ENCODE measurements around the gene GALNT18.

The GALNT18 gene

GRCh38 chr11:11420899-11421285 is 200.9 kb downstream of the GALNT18 start:
- H3K4me3 Mint-ChIP-seq: no peak overlapping the region
- H3K4me1 Mint-ChIP-seq (ENCODE audit: low read depth): peaks cover 2% of the 10 kb centered on the region
- no peak for DNase-seq
- no peak overlapping the region for H3K27ac Mint-ChIP-seq
- H3K27me3 Mint-ChIP-seq: peaks cover 11% of the 10 kb centered on the region
- no peaks in the 10 kb centered on the region for H3K9me3 Mint-ChIP-seq
- no peaks in the 10 kb centered on the region for H3K36me3 Mint-ChIP-seq (ENCODE audit: low read depth)

DNA sequence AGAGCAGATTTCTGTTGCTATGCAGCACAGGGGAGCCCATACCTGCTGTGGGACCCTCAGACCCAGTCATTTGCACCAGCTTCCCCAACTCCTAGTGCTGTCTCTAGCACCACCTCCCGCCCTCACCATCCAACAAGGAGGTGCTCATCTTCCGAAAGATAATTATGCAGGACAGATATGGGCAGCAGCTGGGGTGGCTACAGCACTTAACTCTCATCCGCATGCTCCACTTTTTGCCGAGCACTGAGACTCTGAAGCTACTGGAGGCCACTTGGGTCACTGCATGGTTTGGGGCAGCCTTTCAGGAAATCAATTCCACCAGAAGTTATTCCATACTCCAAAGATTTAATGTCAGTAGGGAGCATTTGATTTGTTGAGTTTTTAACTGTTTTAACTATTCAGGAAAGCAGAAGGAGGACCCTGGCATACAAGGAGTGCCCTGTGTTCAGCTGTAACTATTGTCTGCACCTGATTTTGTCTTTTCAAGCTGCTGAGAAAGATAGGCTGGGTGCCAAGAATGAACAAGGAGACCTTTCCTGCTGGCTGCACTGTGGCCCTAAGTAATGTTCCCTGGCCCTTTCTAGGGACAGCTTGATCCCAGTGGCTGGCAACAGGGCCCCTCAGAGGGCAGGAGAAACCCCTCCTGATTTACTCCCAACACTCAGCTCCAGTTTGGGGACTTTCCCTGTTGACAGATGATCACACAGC is 201.5 kb downstream of the GALNT18 start:
- H3K4me3 Mint-ChIP-seq: no peak overlapping the region
- peaks cover 17% of the 10 kb centered on the region for H3K27me3 Mint-ChIP-seq
- H3K4me1 Mint-ChIP-seq (ENCODE audit: low read depth): peaks cover 2% of the 10 kb centered on the region
- no peak overlapping the region for H3K27ac Mint-ChIP-seq
- H3K9me3 Mint-ChIP-seq: no peaks in the 10 kb centered on the region
- DNase-seq: no peak
- no peaks in the 10 kb centered on the region for H3K36me3 Mint-ChIP-seq (ENCODE audit: low read depth)

DNA sequence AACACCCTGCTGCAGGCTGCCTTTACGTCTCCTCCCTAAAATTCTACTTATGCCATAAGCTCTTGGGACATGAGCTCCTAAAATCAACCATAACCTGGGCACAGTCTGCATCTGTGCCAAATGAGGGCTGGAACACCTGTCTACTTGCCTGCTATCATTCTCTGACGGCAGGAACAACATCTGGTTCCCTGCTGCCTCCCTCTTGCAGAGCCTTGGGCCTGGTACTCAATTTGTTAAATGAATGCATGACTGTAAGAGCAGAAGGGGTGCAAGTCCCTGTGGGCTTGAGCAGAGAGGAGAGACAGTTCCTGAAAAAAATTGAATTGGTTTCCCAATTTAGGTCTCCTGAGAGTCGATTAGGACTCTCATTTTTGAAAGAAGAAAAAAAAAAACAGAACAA is 202.1 kb downstream of the GALNT18 start:
- Mint-ChIP-seq H3K4me3 (no peak overlapping the region), H3K27me3 (peaks cover 18% of the 10 kb centered on the region), H3K27ac (no peak overlapping the region), H3K4me1 (ENCODE audit: low read depth) (peaks cover 2% of the 10 kb centered on the region), H3K9me3 (no peaks in the 10 kb centered on the region), H3K36me3 (ENCODE audit: low read depth) (no peaks in the 10 kb centered on the region)
- DNase-seq: no peak

- no peaks in the 10 kb centered on the region for H3K9me3 Mint-ChIP-seq
- peaks cover 2% of the 10 kb centered on the region for H3K4me1 Mint-ChIP-seq (ENCODE audit: low read depth)
- no peak overlapping the region for H3K27ac Mint-ChIP-seq
- no peaks in the 10 kb centered on the region for H3K36me3 Mint-ChIP-seq (ENCODE audit: low read depth)
- no peak overlapping the region for H3K4me3 Mint-ChIP-seq
- DNase-seq: no peak
- peaks cover 18% of the 10 kb centered on the region for H3K27me3 Mint-ChIP-seq
Observed at GRCh38 chr11:11416917-11417316, 204.9 kb downstream of the GALNT18 start.

GRCh38 chr11:11416502-11416901 is 205.3 kb downstream of the GALNT18 start:
- no peaks in the 10 kb centered on the region for H3K9me3 Mint-ChIP-seq
- peaks cover 2% of the 10 kb centered on the region for H3K4me1 Mint-ChIP-seq (ENCODE audit: low read depth)
- no peaks in the 10 kb centered on the region for H3K36me3 Mint-ChIP-seq (ENCODE audit: low read depth)
- DNase-seq: no peak
- peaks cover 18% of the 10 kb centered on the region for H3K27me3 Mint-ChIP-seq
- H3K27ac Mint-ChIP-seq: no peak overlapping the region
- H3K4me3 Mint-ChIP-seq: no peak overlapping the region

DNA sequence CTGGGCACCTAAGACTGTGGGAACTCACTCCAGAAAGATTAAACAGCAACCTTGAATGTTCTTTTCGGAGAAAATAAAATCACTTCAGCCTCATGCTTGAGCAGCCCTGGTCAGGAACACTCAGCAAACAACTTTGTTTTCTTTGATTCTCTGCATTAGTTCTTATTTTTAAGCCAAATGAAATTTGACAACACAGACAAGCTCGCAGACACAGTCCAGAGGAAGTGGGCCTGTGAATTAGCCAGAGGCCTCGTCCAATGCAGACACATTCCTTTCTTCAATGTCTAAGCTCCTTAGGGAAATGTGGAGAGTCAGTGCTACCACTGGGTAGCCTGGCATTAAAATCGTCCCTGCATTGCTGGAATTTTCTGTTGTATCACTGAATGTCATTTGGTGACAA is 205.9 kb downstream of the GALNT18 start:
- Mint-ChIP-seq H3K27me3 (peaks cover 18% of the 10 kb centered on the region), H3K36me3 (ENCODE audit: low read depth) (no peaks in the 10 kb centered on the region), H3K27ac (no peak overlapping the region), H3K9me3 (no peaks in the 10 kb centered on the region), H3K4me3 (no peak overlapping the region), H3K4me1 (ENCODE audit: low read depth) (peaks cover 2% of the 10 kb centered on the region)
- DNase-seq: no peak

- Mint-ChIP-seq H3K36me3 (ENCODE audit: low read depth) (no peaks in the 10 kb centered on the region), H3K27me3 (peaks cover 18% of the 10 kb centered on the region), H3K4me3 (no peak overlapping the region), H3K9me3 (no peaks in the 10 kb centered on the region), H3K4me1 (ENCODE audit: low read depth) (peaks cover 2% of the 10 kb centered on the region), H3K27ac (no peak overlapping the region)
- no peak for DNase-seq
Observed at GRCh38 chr11:11414996-11415395, 206.8 kb downstream of the GALNT18 start.

DNA sequence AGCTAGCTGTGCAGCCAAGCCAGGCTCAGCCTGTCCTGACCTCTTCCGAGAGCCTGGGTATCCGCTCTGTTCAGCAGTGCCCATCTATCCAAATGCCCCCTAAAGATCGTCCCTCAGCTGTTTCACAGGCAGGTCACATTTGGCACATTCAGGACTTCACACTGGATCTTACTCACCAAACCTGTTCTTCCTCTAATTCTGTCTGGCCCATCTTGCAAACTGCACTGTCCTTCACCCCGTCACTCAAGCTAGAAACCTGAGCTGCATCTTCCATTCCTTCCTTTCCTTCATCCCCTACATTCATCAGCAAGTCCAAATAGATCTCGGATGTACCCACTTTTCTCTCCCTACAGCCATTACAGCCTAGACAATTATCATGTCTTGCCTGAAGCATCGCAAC is 208.0 kb downstream of the GALNT18 start:
- Mint-ChIP-seq H3K4me1 (ENCODE audit: low read depth) (peaks cover 2% of the 10 kb centered on the region), H3K27me3 (peaks cover 18% of the 10 kb centered on the region)

DNA sequence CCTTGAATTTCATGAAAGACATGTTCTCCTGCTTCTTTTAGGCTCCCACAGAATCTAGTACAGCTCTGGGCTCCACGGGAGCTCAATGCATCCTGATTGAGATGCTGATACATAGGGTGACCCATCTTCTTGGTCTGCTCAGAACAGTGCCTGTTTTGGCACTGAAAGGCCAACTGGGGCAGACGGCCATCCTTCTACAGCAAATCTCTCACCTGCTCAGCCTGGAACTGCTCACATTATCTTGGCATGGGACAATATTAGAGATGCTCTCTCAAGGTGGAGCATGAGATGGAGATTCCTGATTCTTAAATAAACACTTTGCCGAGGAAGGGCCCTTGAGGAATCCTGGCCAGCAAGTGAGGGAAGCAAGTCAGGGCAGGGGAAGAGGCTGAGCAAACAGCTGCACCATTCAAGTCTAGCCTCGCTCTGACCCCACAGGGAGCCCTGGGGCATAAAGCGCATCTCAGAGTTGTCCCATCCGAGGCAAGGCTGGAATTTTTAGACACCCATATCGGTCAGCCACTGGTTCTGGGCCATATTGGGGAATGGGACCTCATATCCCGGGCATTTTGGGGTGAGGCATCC is 210.3 kb downstream of the GALNT18 start:
- Mint-ChIP-seq H3K9me3 (no peaks in the 10 kb centered on the region), H3K27ac (no peak overlapping the region), H3K27me3 (peaks cover 15% of the 10 kb centered on the region), H3K36me3 (ENCODE audit: low read depth) (no peaks in the 10 kb centered on the region), H3K4me1 (ENCODE audit: low read depth) (no peaks in the 10 kb centered on the region), H3K4me3 (no peak overlapping the region)
- DNase-seq: no peak

More for the DNA sequence above, 208.0 kb downstream of the GALNT18 start:
- no peak for DNase-seq
- no peak overlapping the region for H3K27ac Mint-ChIP-seq
- no peak overlapping the region for H3K4me3 Mint-ChIP-seq
- H3K36me3 Mint-ChIP-seq (ENCODE audit: low read depth): no peaks in the 10 kb centered on the region
- no peaks in the 10 kb centered on the region for H3K9me3 Mint-ChIP-seq

GRCh38 chr11:11409901-11410300 is 211.9 kb downstream of the GALNT18 start:
- Mint-ChIP-seq H3K27ac (no peak overlapping the region), H3K4me1 (ENCODE audit: low read depth) (no peaks in the 10 kb centered on the region), H3K27me3 (peaks cover 11% of the 10 kb centered on the region), H3K36me3 (ENCODE audit: low read depth) (no peaks in the 10 kb centered on the region), H3K9me3 (no peaks in the 10 kb centered on the region), H3K4me3 (no peak overlapping the region)
- DNase-seq: no peak

- Mint-ChIP-seq H3K27me3 (peaks cover 15% of the 10 kb centered on the region), H3K9me3 (no peaks in the 10 kb centered on the region), H3K4me3 (no peak overlapping the region), H3K27ac (no peak overlapping the region), H3K36me3 (ENCODE audit: low read depth) (no peaks in the 10 kb centered on the region), H3K4me1 (ENCODE audit: low read depth) (no peaks in the 10 kb centered on the region)
- DNase-seq: no peak
Observed at GRCh38 chr11:11409224-11409623, 212.6 kb downstream of the GALNT18 start.

DNA sequence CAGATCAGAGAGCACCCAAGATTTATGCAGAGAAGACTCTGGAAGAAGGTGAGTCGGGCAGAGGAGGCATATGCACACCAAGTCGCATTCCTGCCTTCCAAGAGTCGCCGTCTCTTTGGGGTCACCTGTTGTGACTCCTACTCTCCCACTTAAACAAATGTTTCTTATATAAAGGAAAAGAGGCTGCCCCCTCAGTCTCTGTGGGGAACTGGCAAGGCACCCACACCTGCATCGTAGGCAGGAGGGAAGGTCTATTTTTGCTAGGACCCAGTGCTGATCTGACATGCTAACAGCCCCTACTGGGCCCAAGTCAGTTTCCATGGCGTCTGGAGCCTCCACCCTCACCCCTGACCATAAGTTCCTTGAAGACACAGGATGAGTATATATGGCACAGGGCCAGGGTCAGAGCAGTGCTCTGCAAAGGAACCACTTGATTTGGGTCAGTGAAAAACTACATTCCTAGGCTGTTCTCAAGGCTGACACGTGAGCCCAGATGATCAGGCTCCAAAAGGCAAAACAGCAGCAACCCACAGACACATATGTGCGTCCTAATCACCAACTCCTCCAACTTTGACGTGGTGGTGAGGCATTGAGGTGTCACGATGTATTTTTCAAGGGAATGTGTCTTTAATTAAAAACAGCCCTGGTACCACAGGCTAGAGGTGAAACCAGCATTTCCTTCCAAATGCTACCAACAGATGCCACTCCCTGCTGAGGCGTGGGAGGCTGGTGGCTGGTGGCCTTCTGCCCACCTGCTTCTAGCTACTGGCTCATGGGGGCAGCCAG is 213.2 kb downstream of the GALNT18 start:
- peaks cover 18% of the 10 kb centered on the region for H3K27me3 Mint-ChIP-seq
- no peak overlapping the region for H3K4me3 Mint-ChIP-seq
- H3K36me3 Mint-ChIP-seq (ENCODE audit: low read depth): no peaks in the 10 kb centered on the region
- no peak for DNase-seq
- no peak overlapping the region for H3K27ac Mint-ChIP-seq
- no peaks in the 10 kb centered on the region for H3K4me1 Mint-ChIP-seq (ENCODE audit: low read depth)
- H3K9me3 Mint-ChIP-seq: no peaks in the 10 kb centered on the region

GRCh38 chr11:11407763-11408084 is 214.1 kb downstream of the GALNT18 start:
- no peaks in the 10 kb centered on the region for H3K36me3 Mint-ChIP-seq (ENCODE audit: low read depth)
- H3K27me3 Mint-ChIP-seq: peaks cover 18% of the 10 kb centered on the region
- no peak overlapping the region for H3K4me3 Mint-ChIP-seq
- no peak overlapping the region for H3K27ac Mint-ChIP-seq
- DNase-seq: no peak
- no peaks in the 10 kb centered on the region for H3K9me3 Mint-ChIP-seq
- no peaks in the 10 kb centered on the region for H3K4me1 Mint-ChIP-seq (ENCODE audit: low read depth)

GRCh38 chr11:11407065-11407762 is 214.6 kb downstream of the GALNT18 start:
- H3K4me1 Mint-ChIP-seq (ENCODE audit: low read depth): no peaks in the 10 kb centered on the region
- no peak overlapping the region for H3K4me3 Mint-ChIP-seq
- H3K27ac Mint-ChIP-seq: no peak overlapping the region
- DNase-seq: no peak
- peaks cover 18% of the 10 kb centered on the region for H3K27me3 Mint-ChIP-seq
- no peaks in the 10 kb centered on the region for H3K9me3 Mint-ChIP-seq
- no peaks in the 10 kb centered on the region for H3K36me3 Mint-ChIP-seq (ENCODE audit: low read depth)

GRCh38 chr11:11406652-11407051 is 215.2 kb downstream of the GALNT18 start:
- Mint-ChIP-seq H3K27ac (no peak overlapping the region), H3K9me3 (no peaks in the 10 kb centered on the region), H3K4me1 (ENCODE audit: low read depth) (no peaks in the 10 kb centered on the region), H3K27me3 (peaks cover 18% of the 10 kb centered on the region), H3K4me3 (no peak overlapping the region), H3K36me3 (ENCODE audit: low read depth) (no peaks in the 10 kb centered on the region)
- no peak for DNase-seq
